ENCODE results near the gene YWHAE.
A peak's percentile ranks its signal among the peaks of the same experiment; 100 is the strongest.
"Not testable (repeated sequence)": the region's sequence is repeated elsewhere in the genome, so short reads cannot be mapped to it uniquely, and the experiment has no call there.

The YWHAE gene

GRCh38 chr17:1373707-1374237, 26.2 kb downstream of the YWHAE start:
- no peak for DNase-seq (ENCODE audit: low spot score)

GRCh38 chr17:1372618-1373017, 27.4 kb downstream of the YWHAE start:
- DNase-seq (ENCODE audit: low spot score): no peak

GRCh38 chr17:1371893-1372590, 28.0 kb downstream of the YWHAE start:
- DNase-seq (ENCODE audit: low spot score): no peak

GRCh38 chr17:1368588-1368987, 31.4 kb downstream of the YWHAE start:
- no peak for DNase-seq (ENCODE audit: low spot score)

- no peak for DNase-seq (ENCODE audit: low spot score)
Measured at GRCh38 chr17:1367351-1367745, 32.7 kb downstream of the YWHAE start.

- no peak for DNase-seq (ENCODE audit: low spot score)
Measured at GRCh38 chr17:1366234-1366633, 33.8 kb downstream of the YWHAE start.

GRCh38 chr17:1365445-1366039, 34.5 kb downstream of the YWHAE start:
- peak; percentile 40 for DNase-seq (ENCODE audit: low spot score)

- no peak for DNase-seq (ENCODE audit: low spot score)
Measured at GRCh38 chr17:1362964-1363363, 37.1 kb downstream of the YWHAE start.

GRCh38 chr17:1362065-1362848, 37.8 kb downstream of the YWHAE start:
- no peak for DNase-seq (ENCODE audit: low spot score)

- DNase-seq (ENCODE audit: low spot score): no peak
Measured at GRCh38 chr17:1360975-1361374, 39.0 kb downstream of the YWHAE start.

GRCh38 chr17:1360315-1360714, 39.7 kb downstream of the YWHAE start:
- not testable (repeated sequence) for DNase-seq (ENCODE audit: low spot score)

- DNase-seq (ENCODE audit: low spot score): no peak
Measured at GRCh38 chr17:1354030-1354429, 46.0 kb downstream of the YWHAE start.

GRCh38 chr17:1352530-1352929, 47.5 kb downstream of the YWHAE start:
- not testable (repeated sequence) for DNase-seq (ENCODE audit: low spot score)

- no peak for DNase-seq (ENCODE audit: low spot score)
Measured at GRCh38 chr17:1351971-1352370, 48.1 kb downstream of the YWHAE start.

GRCh38 chr17:1351275-1351674, 48.7 kb downstream of the YWHAE start:
- DNase-seq (ENCODE audit: low spot score): no peak

- no peak for DNase-seq (ENCODE audit: low spot score)
Measured at GRCh38 chr17:1347589-1348323, 52.3 kb downstream of the YWHAE start.

- no peak for DNase-seq (ENCODE audit: low spot score)
Measured at GRCh38 chr17:1344521-1344920, 55.5 kb downstream of the YWHAE start.

- no peak for DNase-seq (ENCODE audit: low spot score)
Measured at GRCh38 chr17:1343554-1343953, 56.5 kb downstream of the YWHAE start.

- DNase-seq (ENCODE audit: low spot score): no peak
Measured at GRCh38 chr17:1340371-1340770, 59.7 kb downstream of the YWHAE start.

GRCh38 chr17:1331708-1332107, 68.3 kb downstream of the YWHAE start:
- DNase-seq (ENCODE audit: low spot score): no peak

- DNase-seq (ENCODE audit: low spot score): no peak
Measured at GRCh38 chr17:1329745-1330343, 70.2 kb downstream of the YWHAE start.

- DNase-seq (ENCODE audit: low spot score): no peak
Measured at GRCh38 chr17:1328437-1328836, 71.6 kb downstream of the YWHAE start.
